Measurements from ENCODE around the gene KAZN.

KAZN gene

DNA sequence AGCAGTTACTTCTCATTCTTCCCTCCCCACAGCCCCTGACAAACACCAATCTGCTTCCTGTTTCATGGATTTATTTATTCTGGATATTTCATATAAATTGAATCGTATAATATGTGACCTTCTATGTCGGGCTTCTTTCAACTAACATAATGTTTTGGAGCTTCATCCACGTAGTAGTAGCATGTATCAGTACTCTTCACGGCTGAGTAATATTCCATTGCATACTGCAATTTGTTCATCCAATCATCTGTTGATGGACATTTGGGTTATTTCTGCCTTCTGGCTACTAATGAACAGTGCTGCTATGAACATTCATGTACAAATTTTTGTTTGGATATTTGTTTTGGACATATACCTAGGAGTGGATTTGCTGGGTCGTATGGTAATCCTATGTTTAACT is 1.9 kb upstream of the KAZN start:
- Histone ChIP-seq H3K36me3 (no peaks in the 10 kb centered on the region), H3K27me3 (peaks cover 91% of the 10 kb centered on the region), H3K4me3 (ENCODE audit: low read depth in 1 of 2, low read length in 1 of 2) (no peak overlapping the region), H3K9me3 (no peaks in the 10 kb centered on the region), H3K4me1 (ENCODE audit: control insufficient read depth in 1 of 2, insufficient read depth in 1 of 2, low read depth in 1 of 2, low read length in 1 of 2) (no peaks in the 10 kb centered on the region), H3K27ac (no peak overlapping the region)
- TF ChIP-seq, protein P1, sequence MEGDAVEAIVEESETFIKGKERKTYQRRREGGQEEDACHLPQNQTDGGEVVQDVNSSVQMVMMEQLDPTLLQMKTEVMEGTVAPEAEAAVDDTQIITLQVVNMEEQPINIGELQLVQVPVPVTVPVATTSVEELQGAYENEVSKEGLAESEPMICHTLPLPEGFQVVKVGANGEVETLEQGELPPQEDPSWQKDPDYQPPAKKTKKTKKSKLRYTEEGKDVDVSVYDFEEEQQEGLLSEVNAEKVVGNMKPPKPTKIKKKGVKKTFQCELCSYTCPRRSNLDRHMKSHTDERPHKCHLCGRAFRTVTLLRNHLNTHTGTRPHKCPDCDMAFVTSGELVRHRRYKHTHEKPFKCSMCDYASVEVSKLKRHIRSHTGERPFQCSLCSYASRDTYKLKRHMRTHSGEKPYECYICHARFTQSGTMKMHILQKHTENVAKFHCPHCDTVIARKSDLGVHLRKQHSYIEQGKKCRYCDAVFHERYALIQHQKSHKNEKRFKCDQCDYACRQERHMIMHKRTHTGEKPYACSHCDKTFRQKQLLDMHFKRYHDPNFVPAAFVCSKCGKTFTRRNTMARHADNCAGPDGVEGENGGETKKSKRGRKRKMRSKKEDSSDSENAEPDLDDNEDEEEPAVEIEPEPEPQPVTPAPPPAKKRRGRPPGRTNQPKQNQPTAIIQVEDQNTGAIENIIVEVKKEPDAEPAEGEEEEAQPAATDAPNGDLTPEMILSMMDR (IDR thresholded peaks at IDR 0.05) = no peak

DNA sequence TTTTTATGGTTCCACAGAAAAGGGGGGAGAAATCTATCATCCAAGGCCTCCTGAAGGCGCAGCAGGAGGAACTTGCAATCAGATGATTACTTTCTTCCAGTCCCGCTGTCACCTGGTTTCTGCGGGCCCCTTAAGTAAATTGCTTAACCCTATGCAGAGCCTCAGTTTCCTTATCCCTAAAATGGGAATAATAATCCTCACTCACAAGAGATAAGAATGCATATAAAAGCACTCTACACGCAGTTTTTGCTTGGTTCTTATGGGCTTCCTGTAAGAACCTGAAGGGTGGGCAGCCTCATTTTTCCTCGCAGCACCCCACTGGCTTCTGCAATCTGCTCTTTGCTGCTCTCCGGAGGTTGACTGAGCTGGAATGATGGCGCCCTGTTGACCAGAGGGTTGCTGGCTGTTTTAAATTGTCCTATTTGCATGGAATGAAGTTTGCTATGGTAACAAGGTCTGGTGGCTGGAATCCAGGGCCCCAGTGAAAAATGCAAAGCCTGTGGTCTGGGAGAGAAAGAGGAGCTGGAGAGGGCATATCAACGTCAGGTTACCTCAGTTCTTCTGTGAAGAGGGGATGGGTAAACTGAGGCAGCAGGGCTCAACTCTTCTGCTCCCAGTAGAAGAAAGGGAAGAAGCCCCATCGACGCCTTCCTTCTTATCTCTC is 1.0 kb upstream of the KAZN start:
- H3K4me1 ChIP-seq (ENCODE audit: control insufficient read depth in 1 of 2, insufficient read depth in 1 of 2, low read depth in 1 of 2, low read length in 1 of 2) = no peaks in the 10 kb centered on the region
- no peaks in the 10 kb centered on the region for H3K36me3 ChIP-seq
- peaks cover 91% of the 10 kb centered on the region for H3K27me3 ChIP-seq
- H3K4me3 ChIP-seq (ENCODE audit: low read depth in 1 of 2, low read length in 1 of 2) = no peak overlapping the region
- no peaks in the 10 kb centered on the region for H3K9me3 ChIP-seq
- TF ChIP-seq, protein P1 (IDR thresholded peaks at IDR 0.05) = no peak
- H3K27ac ChIP-seq = no peak overlapping the region

DNA sequence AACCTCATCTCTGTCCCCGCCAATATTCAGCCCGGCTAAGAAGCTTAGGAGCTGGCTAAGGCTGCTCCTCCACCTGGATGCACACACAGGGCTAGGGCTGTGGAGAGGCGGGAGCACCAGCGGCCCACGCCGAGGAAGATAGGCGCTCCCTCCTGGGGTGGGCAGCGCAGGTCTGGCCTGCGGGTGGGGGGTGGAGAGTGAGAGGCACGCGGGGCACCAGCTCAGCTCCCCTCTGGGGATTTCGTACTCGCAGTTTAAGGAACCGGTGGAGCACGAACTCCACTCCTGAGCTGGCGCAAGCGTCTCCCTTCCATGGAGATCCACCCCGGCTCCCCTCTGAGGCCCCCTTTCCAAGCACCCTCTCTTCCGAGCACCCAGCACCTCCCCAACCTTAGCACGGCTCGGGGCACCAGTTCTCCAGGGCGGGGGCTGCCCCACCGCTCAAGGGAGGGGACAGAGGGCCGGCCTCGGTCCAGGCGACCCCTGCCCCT is 433 bp upstream of the KAZN start:
- H3K27ac ChIP-seq = no peak overlapping the region
- TF ChIP-seq, protein P1 (IDR thresholded peaks at IDR 0.05) = no peak
- no peaks in the 10 kb centered on the region for H3K36me3 ChIP-seq
- no peaks in the 10 kb centered on the region for H3K9me3 ChIP-seq
- peaks cover 91% of the 10 kb centered on the region for H3K27me3 ChIP-seq
- H3K4me1 ChIP-seq (ENCODE audit: control insufficient read depth in 1 of 2, insufficient read depth in 1 of 2, low read depth in 1 of 2, low read length in 1 of 2) = no peaks in the 10 kb centered on the region
- no peak overlapping the region for H3K4me3 ChIP-seq (ENCODE audit: low read depth in 1 of 2, low read length in 1 of 2)

DNA sequence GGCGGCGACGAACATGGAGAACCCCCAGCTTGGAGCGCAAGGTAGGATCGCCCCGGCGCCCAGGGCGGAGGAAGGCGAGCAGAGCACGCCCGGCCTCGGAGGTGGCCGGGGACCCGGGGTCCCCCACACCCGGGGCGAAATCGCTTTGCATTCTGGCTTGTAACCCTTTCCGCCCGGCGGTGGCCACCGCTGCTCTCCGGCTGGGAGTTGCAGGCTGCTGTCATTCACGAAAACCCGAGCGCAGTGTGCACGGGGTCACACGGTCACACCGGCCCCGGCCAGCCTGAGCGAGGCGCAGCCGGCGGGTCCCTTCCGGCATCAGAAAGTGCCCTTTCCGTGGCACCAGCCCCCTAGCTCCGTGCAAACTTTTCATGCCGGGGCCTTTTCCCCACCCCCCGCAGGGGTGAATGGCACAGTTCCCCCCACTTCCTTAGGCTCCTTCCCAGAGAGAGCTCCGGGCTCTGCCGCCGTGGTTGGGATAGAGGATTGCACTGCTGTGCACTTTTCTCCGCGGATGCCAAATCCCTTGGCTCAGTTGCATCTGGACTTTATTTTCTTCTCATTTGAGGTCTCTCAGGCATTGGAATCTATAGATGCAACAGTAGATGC is 802 bp downstream of the KAZN start:
- Histone ChIP-seq H3K27me3 (peaks cover 96% of the 10 kb centered on the region), H3K4me3 (ENCODE audit: low read depth in 1 of 2, low read length in 1 of 2) (no peak overlapping the region), H3K9me3 (no peaks in the 10 kb centered on the region), H3K27ac (no peak overlapping the region), H3K36me3 (no peaks in the 10 kb centered on the region), H3K4me1 (ENCODE audit: control insufficient read depth in 1 of 2, insufficient read depth in 1 of 2, low read depth in 1 of 2, low read length in 1 of 2) (no peaks in the 10 kb centered on the region)
- TF ChIP-seq, protein P1 (IDR thresholded peaks at IDR 0.05) = no peak

DNA sequence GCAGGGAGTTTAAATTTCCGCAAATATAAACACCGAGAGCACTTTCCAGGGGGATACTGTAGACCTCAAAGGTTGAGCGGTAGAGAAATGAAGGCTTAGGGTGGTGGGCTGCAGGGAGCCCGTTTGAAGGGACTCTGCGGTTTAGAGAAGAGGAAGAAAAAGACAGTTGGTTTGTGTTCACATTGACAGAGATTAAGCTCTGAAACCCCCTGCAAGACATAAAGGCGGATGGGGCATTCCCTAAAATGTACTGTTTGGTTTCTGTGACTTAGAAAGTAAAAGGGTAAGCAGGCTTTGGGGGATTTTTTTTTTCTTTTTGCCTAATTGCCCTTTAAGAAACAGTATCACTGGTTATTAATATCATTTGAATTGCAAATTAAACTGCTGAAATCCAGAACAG is 1.3 kb downstream of the KAZN start:
- H3K27me3 ChIP-seq = peaks cover 96% of the 10 kb centered on the region
- no peak overlapping the region for H3K4me3 ChIP-seq (ENCODE audit: low read depth in 1 of 2, low read length in 1 of 2)

More for the DNA sequence above, 1.3 kb downstream of the KAZN start:
- Histone ChIP-seq H3K9me3 (no peaks in the 10 kb centered on the region), H3K27ac (no peak overlapping the region), H3K4me1 (ENCODE audit: control insufficient read depth in 1 of 2, insufficient read depth in 1 of 2, low read depth in 1 of 2, low read length in 1 of 2) (no peaks in the 10 kb centered on the region), H3K36me3 (no peaks in the 10 kb centered on the region)
- TF ChIP-seq, protein P1 (IDR thresholded peaks at IDR 0.05) = no peak
